ENCODE data around the gene TNFRSF11A.

DNA sequence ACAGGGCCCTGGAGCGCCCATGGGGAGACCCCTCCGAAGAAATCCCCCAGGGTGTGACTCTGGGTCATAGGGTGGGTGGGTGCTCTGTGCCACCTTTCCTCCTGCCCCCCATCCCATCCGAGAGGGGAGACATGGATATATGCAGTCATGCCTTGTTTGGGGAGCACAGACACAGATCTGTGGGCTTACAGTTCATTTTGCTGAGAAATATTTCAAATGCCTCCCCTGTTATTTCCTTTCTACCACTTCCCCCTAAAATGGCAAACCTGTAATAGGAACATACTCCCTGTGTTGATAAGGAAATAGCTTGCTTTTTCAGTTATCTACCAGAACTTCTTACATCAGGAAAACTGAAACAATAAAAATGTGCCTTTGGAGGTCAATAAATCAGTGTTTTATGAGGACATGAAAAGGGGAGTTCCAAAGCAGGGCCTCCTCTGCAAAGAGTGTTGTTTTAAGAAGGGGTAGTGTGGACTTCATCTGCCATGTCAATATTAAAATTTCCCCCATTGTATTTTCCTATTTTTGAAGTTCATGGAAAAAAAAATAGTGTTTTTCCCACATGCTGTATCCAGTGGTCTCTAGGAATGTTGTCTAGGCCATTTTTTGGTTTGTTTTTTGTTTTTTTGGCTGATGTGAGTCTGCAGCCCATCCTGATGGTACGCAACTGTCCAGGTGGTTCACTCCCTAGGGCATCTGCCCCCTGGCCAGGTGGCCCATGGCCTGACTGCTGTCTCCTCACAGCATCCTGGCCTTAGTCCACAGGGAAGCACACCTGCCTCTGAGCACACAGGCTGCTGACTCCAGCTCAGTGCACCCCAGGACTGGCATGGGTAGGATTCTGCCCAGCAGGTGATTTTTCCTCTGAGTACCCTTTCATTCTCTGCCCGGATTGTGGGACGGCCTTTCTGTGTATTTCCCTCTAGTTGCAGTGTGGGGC is 3.7 kb downstream of the TNFRSF11A start:
- TF ChIP-seq CTCF (IDR thresholded peaks at IDR 0.05 in 4 of 5, conservative IDR thresholded peaks at IDR 0.05 in 1 of 5) (no peak), POLR2A (IDR thresholded peaks at IDR 0.05) (no peak)

Measured in gastrocnemius medialis (tissue), 4 donors.